Pancreas (tissue), 10 donors: Measurements from ENCODE around the gene NDFIP1. TPM values are rescaled to one million over a fixed set of nuclear protein-coding genes. Genes with fewer than 3 reads are reported as not detected.
A peak's percentile ranks its signal among the peaks of the same experiment; 100 is the strongest.

Source experiments
- ATAC-seq, 4 donors: fragments of 200-7000 bp; cut with Tn5 transposase; one replicate each; pipeline versions ENCODE4 v1.8.0 to v1.9.1; 2020; ENCODE audit warnings: mild to moderate bottlenecking in 4 of 4, moderate library complexity in 4 of 4
- DNase-seq, 6 donors: peaks; one replicate each; pipeline ENCODE4 v3.0.0-alpha.2; 2020
- FAIRE-seq: peaks from 2 replicates; lab custom pipeline; 2012; peaks lifted over from hg19 to GRCh38; lab: Jason Lieb, UNC
- H3K27ac ChIP-seq, 4 donors: fragments of 200-600 bp; sonication (generic); 1 replicate in 3 of 4; 2 replicates in 1 of 4; pipeline versions ENCODE4 v1.5.0 to v1.8.0; 2020
- H3K27me3 ChIP-seq, 4 donors: fragments of 200-600 bp; one replicate each; pipeline ENCODE4 v1.8.0; 2021
- H3K36me3 ChIP-seq, 3 donors: fragments of 200-600 bp; sonication (generic) in 1 of 3; one replicate each; pipeline versions ENCODE4 v1.5.0 to v1.8.0; 2020 to 2021
- H3K4me1 ChIP-seq, 3 donors: fragments of 200-600 bp; one replicate each; pipeline ENCODE4 v1.8.0; 2021
- H3K4me3 ChIP-seq, 4 donors: fragments of 200-600 bp; sonication (generic) in 2 of 4; one replicate each; pipeline versions ENCODE4 v1.5.0 to v1.8.0; 2020 to 2021
- H3K9me3 ChIP-seq, 4 donors: fragments of 200-600 bp; one replicate each; pipeline ENCODE4 v1.8.0; 2021
- WGBS, 2 donors: extraction: QIAGEN DNeasy Blood & Tissue Kit; methylation state at CpG; one replicate each; pipeline ENCODE4 v1.1.7; 2013; 5-methylcytosine and 5-hydroxymethylcytosine counted together
- intact Hi-C, 3 donors: fragments of 100-400 bp; cut with DNase I; formaldehyde crosslinking; loops; one replicate each; pipeline versions ENCODE4 v1.11.1 to v1.14.2; 2022
- polyA plus RNA-seq, 2 donors: library from polyadenylated mRNA; stranded (reverse); fragments of 200-250 nt; gene quantifications; one replicate each; pipeline ENCODE4 v1.2.3, GENCODE V29; 2013
- total RNA-seq, 6 donors: library from RNA; stranded (reverse); fragmentation: NEBNext Ultra II Directional in 4 of 6; extraction: Animal tissue kit (Norgen Biotek cat#: 25700) in 4 of 6; gene quantifications; one replicate each; pipeline versions ENCODE4 v1.2.1 to v1.2.4, GENCODE V29; 2021 to 2023
- TF ChIP-seq, protein P1 (sequence below), 4 donors: fragments of 200-600 bp; sonication (generic) in 3 of 4; IDR thresholded peaks; one replicate each; pipeline versions ENCODE4 v1.5.0 to v1.8.0; 2021; ENCODE audit warnings: antibody characterized with exemption in 4 of 4
- donor health status: healthy with polysubstance abuse.
- donor health status: DM: no; HTN: no; CAD: no; lungs with moderate emphysema.
- donor health status: DM: no; HTN: no; CAD: no.
- donor health status: control.
- donor health status: control.
- donor health status: Bipolar disorder and iron deficiency.
- donor health status: DM: yes; HTN: yes; CAD: no.
- donor health status: DM: no; HTN: no; CAD: no.
- donor health status: DM: no; HTN: no; CAD: no.
- donor health status: DM: yes; HTN: yes; CAD: no.

Gene NDFIP1
- total and polyA plus RNA-seq, 8 donors = 15.7 to 50.1 (median 33.7) TPM

DNA sequence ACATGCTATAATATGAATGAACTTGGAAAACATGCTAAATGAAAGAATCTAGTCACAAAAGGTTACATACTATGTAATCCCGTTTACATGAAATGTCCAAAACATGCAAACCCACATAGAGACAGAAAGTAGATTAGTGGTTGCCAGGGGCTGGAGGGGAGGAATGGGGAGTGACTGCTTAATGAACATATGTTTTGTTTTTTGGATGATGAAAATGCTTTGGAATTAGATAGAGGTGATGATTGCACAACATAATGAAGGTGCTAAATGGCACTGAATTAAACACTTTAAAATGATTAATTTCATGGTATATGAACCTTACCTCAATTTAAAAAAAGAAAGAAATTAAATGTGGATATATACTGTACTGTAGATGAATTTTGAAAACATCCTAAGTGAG, 17.6 kb upstream of the NDFIP1 start:
- no peak for DNase-seq
- FAIRE-seq = no peak
- Histone ChIP-seq H3K4me3 (no peak overlapping the region), H3K27me3 (no peaks in the 10 kb centered on the region), H3K9me3 (no peaks in the 10 kb centered on the region), H3K4me1 (no peaks in the 10 kb centered on the region), H3K27ac (no peak overlapping the region), H3K36me3 (no peaks in the 10 kb centered on the region)
- WGBS, 2 donors = 68 to 75% methylated on average over 1 of the region's 1 CpG
- ATAC-seq = no peak
- intact Hi-C loops = no loop called here
- TF ChIP-seq, protein P1, sequence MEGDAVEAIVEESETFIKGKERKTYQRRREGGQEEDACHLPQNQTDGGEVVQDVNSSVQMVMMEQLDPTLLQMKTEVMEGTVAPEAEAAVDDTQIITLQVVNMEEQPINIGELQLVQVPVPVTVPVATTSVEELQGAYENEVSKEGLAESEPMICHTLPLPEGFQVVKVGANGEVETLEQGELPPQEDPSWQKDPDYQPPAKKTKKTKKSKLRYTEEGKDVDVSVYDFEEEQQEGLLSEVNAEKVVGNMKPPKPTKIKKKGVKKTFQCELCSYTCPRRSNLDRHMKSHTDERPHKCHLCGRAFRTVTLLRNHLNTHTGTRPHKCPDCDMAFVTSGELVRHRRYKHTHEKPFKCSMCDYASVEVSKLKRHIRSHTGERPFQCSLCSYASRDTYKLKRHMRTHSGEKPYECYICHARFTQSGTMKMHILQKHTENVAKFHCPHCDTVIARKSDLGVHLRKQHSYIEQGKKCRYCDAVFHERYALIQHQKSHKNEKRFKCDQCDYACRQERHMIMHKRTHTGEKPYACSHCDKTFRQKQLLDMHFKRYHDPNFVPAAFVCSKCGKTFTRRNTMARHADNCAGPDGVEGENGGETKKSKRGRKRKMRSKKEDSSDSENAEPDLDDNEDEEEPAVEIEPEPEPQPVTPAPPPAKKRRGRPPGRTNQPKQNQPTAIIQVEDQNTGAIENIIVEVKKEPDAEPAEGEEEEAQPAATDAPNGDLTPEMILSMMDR (IDR thresholded peaks at IDR 0.05) = no peak

- TF ChIP-seq, protein P1 (IDR thresholded peaks at IDR 0.05) = no peak
- no peaks in the 10 kb centered on the region for H3K36me3 ChIP-seq
- H3K4me3 ChIP-seq = no peak overlapping the region
- no peaks in the 10 kb centered on the region for H3K27me3 ChIP-seq
- H3K27ac ChIP-seq = no peak overlapping the region
- DNase-seq (no peak), ATAC-seq (no peak), FAIRE-seq (no peak)
- H3K9me3 ChIP-seq = no peaks in the 10 kb centered on the region
- H3K4me1 ChIP-seq = no peaks in the 10 kb centered on the region
- WGBS, 2 donors = 25 to 39% methylated on average over 2 of the region's 2 CpGs
- intact Hi-C loops = no loop called here
These were observed 16.7 kb upstream of the NDFIP1 start for GRCh38 chr5:142091922-142092321.

DNA sequence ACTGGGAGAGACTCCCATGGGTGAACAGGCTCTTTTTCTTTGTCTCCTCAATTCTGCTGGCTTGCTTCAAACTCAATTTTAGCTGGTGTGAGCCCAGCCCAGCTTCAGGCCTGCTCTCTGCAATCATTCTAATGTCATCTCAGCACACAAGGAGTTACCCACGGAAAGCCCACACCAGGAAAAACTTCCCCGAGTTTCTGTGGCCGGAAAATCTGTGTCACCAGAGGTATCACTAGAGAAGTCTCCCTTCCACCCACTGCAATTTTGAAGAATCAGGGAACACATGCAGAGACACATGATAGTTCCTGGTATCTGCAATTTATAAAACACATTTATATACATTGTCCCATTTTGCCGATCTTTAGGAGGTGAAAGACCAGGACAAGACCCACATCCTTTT, 13.5 kb upstream of the NDFIP1 start:
- intact Hi-C loops = no loop called here
- Histone ChIP-seq H3K9me3 (no peaks in the 10 kb centered on the region), H3K27me3 (no peaks in the 10 kb centered on the region), H3K27ac (no peak overlapping the region), H3K36me3 (no peaks in the 10 kb centered on the region), H3K4me3 (no peak overlapping the region), H3K4me1 (no peaks in the 10 kb centered on the region)
- TF ChIP-seq, protein P1 (IDR thresholded peaks at IDR 0.05) = no peak
- DNase-seq (no peak), FAIRE-seq (no peak), ATAC-seq (no peak)
- WGBS, 2 donors = 60 to 61% methylated on average over 4 of the region's 4 CpGs

- DNase-seq = no peak
- Histone ChIP-seq H3K4me1 (no peaks in the 10 kb centered on the region), H3K27me3 (no peaks in the 10 kb centered on the region), H3K4me3 (no peak overlapping the region), H3K27ac (no peak overlapping the region), H3K9me3 (no peaks in the 10 kb centered on the region), H3K36me3 (no peaks in the 10 kb centered on the region)
- TF ChIP-seq, protein P1 (IDR thresholded peaks at IDR 0.05) = no peak
- FAIRE-seq = no peak
- intact Hi-C loops = no loop called here
- ATAC-seq = peak in 1 of 4 donors; percentile 23
- 85 to 87% methylated on average over 8 of the region's 8 CpGs for WGBS, 2 donors
These were observed 12.8 kb upstream of the NDFIP1 start for GRCh38 chr5:142095651-142096330.

- 81% methylated on average over 3 of the region's 3 CpGs for WGBS, 2 donors
- Histone ChIP-seq H3K9me3 (no peaks in the 10 kb centered on the region), H3K27me3 (no peaks in the 10 kb centered on the region), H3K27ac (no peak overlapping the region), H3K4me3 (no peak overlapping the region), H3K4me1 (no peaks in the 10 kb centered on the region), H3K36me3 (no peaks in the 10 kb centered on the region)
- FAIRE-seq = no peak
- DNase-seq = no peak
- TF ChIP-seq, protein P1 (IDR thresholded peaks at IDR 0.05) = no peak
- no peak for ATAC-seq
- intact Hi-C loops = no loop called here
These were observed 12.2 kb upstream of the NDFIP1 start for GRCh38 chr5:142096382-142096781.
